T47D (cell line): ENCODE data around the gene ARNT2.
"Not testable (repeated sequence)": the region's sequence is repeated elsewhere in the genome, so short reads cannot be mapped to it uniquely, and the experiment has no call there.

Experiments used
- DNase-seq, 2 experiments: peaks; one replicate each; pipeline versions ENCODE4 v3.0.0 to v3.0.0-alpha.2; 2011 to 2012; ENCODE audit warnings: low read depth in 1 of 2, low spot score in 1 of 2
- JUND ChIP-seq: IDR thresholded peaks from 2 replicates; pipeline ENCODE4 v1.6.1; 2012; ENCODE audit warnings: low read depth
- in situ Hi-C: cut with HindIII; loops from 2 replicates; pipeline ENCODE4 v1.10.0; 2016; ENCODE audit warnings: low sequenced_read_pairs, low pct_unique_long_range_greater_than_20kb

Gene ARNT2

DNA sequence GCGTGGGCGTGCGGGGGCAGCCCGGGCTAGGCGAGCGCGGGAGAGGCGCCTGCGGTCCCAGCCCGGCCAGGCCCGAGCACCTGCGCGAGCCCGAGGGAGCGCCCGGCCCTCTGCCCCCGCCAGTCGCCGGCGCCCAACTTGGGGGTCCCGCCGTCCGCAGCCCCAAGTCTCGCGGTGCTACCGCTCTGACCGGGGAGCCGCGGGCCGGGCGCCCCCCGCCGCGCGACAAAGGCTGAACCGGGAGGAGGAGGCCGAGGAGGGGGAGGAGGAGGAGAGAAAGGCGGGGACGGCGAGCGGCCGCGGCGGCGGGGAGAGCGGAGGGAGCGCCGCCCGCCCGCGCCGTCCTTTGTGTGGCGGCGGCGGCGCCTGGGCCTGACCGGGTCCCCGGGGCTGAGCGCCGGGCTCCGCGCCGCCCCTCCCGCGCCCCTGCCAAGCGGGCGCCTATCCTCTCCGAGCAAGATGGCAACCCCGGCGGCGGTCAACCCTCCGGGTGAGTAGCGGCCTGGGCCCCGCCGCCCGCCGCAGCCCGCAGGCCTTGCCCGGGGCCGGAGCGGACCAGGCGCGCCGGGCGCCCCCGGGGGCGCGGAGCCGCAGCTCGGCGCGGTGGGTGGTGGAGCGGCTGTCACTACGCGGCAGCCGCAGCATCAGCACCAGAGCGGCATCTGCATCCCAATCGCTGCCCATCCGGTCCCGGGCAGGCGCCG, at the start of gene ARNT2:
Gene ARNT2 (plus strand): TSS at position 326 of the 704 bp plus-strand sequence. CDS start 134 bp downstream, at position 460.
- DNase-seq: peak; percentile 26 to 37
- no peak for TF ChIP-seq JUND
- in situ Hi-C loops: no loop called here

DNA sequence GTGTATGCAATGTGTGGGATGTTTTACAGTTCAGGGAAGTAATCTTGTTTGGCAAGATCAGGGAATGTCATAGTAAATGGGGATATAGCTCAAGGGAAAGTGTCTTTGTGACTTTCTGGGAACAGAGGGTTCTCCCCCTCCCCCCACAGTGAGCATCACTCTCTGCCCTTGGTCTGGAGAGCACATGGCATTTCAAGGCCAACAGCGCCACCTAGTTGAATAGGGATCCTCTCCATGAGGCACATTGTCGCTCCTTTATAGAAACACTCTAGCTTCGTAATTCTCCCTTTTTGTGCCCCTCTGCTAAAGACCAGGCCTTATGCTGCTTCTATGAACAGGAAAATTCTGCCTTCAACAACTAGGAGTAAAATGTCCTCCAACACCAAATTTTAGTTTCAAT, 37.1 kb upstream of the ARNT2 start:
- peak in 1 of 2 experiments; percentile 56 for DNase-seq
- in situ Hi-C loops: no loop called here
- TF ChIP-seq JUND: no peak

DNA sequence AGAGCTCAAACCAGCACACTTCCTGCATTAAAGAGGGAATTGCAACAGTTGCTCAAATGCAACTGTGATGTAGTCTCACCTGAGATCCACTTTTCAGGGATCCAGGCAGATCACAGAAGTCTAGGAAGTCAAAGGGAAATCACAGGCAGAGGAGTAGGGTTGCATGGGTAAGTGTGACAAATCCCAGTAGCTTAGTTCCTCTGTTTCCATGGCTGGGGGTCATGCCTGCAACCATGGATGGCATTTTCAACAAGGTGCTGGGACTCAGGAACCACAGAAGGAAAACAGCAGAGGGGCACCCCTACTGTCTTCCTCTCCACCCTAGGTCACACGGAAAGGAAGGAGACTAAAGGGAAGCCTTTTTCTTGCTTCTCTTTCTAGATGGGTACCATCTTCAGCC, 36.5 kb upstream of the ARNT2 start:
- in situ Hi-C loops: no loop called here
- TF ChIP-seq JUND: no peak
- no peak for DNase-seq

DNA sequence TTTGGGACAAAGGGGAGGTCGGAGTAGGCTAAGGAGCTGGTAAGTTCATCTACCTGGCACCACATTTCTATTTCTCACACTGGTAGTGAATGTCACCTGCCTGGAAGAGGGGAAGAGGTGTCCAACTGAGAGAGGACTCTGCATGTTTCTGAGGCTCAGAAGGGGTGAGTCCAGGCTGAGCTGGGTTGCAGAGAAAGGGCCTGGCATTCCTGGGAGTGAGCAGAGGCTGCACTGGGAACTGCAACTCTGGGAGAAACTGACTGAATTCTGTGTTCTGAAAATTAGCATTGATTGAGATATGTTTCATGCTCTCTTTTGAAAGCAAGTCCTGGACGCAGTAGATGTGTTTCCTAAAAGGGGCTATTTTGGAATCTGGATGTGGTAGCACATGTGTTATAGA, 32.3 kb upstream of the ARNT2 start:
- no peak for TF ChIP-seq JUND
- no peak for DNase-seq
- in situ Hi-C loops: no loop called here

- TF ChIP-seq JUND: no peak
- in situ Hi-C loops: no loop called here
- no peak for DNase-seq
These were observed 29.7 kb upstream of the ARNT2 start for GRCh38 chr15:80374441-80374840.

- in situ Hi-C loops: no loop called here
- no peak for DNase-seq
- no peak for TF ChIP-seq JUND
These were observed 28.0 kb upstream of the ARNT2 start for GRCh38 chr15:80375968-80376891.

DNA sequence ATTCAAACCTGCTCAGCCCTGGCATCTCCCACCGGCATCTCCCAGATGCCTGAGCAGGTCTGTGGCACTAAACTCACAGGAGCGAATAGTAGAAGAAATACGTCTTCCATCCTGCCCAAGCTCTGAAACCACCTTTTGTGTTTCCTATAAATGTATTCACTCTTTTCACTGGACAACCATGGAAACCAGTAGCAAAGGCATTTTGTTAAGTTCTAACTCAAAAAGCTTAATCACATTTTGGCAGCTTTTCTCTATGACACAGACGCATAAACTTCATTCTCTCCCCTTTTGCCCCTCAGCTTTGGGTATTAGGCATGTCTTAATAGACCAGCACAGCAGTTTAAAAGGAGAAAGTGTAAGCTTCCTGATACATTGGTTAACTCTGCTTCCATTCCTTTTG, 24.5 kb upstream of the ARNT2 start:
- DNase-seq: no peak
- TF ChIP-seq JUND: no peak
- in situ Hi-C loops: no loop called here

GRCh38 chr15:80380154-80380553, 24.0 kb upstream of the ARNT2 start:
- in situ Hi-C loops: no loop called here
- no peak for TF ChIP-seq JUND
- DNase-seq: no peak

DNA sequence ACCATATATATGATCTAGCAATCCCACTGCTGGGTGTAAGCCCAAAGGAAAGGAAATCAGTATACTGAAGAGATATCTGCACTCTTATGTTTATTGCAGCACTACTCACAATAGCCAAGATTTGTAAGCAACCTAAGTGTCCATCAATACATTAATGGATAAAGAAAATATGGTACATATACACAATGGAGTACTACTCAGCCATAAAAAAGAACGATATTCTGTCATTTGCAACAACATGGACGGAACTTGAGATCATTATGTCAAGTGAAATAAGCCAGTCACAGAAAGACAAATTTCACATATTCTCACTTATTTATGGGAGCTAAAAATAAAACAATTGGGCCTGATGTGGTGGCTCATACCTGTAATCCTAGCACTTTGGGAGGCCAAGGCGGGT, 21.9 kb upstream of the ARNT2 start:
- in situ Hi-C loops: no loop called here
- no peak for DNase-seq

DNA sequence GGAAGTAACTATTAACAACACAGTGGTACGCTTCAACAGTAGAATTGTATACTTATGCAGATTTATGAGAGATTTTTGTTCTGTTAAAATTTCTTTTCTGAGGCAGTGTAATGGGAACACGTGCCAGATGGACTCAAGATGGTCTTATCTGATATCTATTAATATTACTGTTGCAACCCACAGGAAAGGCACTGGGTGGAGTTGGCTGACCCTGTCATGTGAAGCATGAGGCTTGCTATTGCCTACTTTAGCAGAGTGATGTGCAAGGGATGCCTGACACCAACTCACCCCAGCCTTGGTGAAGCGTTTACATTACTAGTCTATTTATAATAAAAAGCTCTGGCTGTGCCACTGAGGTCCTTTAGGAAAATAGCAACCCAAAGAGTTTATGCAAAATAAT, 19.8 kb upstream of the ARNT2 start:
- in situ Hi-C loops: no loop called here
- no peak for TF ChIP-seq JUND
- no peak for DNase-seq

More for the DNA sequence above, 21.9 kb upstream of the ARNT2 start:
- TF ChIP-seq JUND: no peak

DNA sequence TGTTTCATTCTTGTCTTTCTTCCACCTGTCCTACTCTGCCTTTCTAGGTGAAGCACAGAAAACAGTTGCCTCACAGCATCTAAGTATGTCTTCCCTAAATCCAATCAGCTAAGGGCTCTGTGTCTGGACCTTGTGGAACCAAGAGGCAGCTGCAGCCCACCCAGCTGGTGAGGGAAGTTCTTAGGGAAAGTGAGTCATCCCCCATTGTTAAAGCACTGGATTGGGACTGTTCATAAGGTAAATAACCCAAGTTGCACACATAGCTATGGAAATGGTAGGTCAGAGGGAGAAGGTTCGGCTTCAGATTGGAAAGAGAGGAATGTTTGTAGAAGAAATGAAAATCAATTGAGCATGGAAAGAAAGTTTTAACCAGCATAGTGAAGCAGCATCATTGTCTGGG, 18.0 kb upstream of the ARNT2 start:
- DNase-seq: no peak
- no peak for TF ChIP-seq JUND
- in situ Hi-C loops: no loop called here

GRCh38 chr15:80388326-80388725, 15.9 kb upstream of the ARNT2 start:
- in situ Hi-C loops: no loop called here
- no peak for TF ChIP-seq JUND
- DNase-seq: no peak

DNA sequence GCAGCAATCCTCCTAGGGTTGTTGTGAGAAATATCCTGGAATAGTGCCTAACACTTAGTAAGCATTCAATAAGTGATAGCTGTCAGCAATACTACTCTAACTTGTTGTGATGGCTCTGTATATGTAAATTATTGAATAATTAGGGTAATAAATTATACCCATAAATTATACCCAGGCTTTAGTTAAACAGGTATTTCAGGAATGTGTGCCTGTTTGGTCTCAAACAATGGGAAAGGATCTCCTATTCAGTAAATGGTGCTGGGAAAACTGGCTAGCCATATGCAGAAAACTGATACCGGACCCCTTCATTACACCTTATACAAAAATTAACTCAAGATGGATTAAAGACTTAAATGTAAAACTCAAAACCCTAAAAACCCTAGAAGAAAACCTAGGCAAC, 14.8 kb upstream of the ARNT2 start:
- in situ Hi-C loops: no loop called here
- no peak for DNase-seq

GRCh38 chr15:80390942-80391341, 13.2 kb upstream of the ARNT2 start:
- DNase-seq, in situ Hi-C loops: not testable (repeated sequence)

More for the DNA sequence above, 14.8 kb upstream of the ARNT2 start:
- TF ChIP-seq JUND: no peak
